GM10266 (cell line): ENCODE measurements around the gene FRAT1.

Experiments used
- DNase-seq: peaks from one replicate; pipeline ENCODE4 v3.0.0; 2012; ENCODE audit errors: extremely low spot score
- CTCF ChIP-seq: IDR thresholded peaks from 2 replicates; pipeline ENCODE4 v1.5.1; 2012; ENCODE audit warnings: mild to moderate bottlenecking, low read depth; ENCODE audit not compliant: control insufficient read depth, insufficient read depth; ENCODE audit errors: missing control alignments

The FRAT1 gene

GRCh38 chr10:97356318-97356914 lies 37.3 kb downstream of the FRAT1 start:
- no peak for DNase-seq
- TF ChIP-seq CTCF: no peak

- no peak for DNase-seq
- TF ChIP-seq CTCF: no peak
Observed at GRCh38 chr10:97356918-97357317, 37.8 kb downstream of the FRAT1 start.

GRCh38 chr10:97358349-97358748 lies 39.3 kb downstream of the FRAT1 start:
- DNase-seq: no peak
- no peak for TF ChIP-seq CTCF

DNA sequence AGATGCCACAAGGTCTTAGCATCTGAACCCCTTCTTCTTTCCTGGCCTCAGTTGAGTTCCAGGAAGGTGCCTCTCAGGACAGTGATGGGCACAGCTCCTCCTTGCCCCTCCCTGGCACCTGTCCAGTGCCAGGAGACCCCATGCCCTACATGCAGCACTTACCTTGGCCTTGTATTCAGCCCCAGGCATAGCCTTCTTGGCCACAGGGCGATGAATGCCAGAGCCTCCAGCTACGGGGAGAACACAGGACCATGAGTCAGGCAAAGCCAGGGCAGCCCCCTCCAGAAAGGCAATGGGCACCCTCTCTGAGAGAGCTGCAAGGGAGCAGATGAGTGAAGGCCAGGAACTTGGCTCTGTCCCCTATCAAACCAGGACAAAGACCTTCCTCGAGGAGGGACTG lies 39.7 kb downstream of the FRAT1 start:
- no peak for DNase-seq
- TF ChIP-seq CTCF: no peak

GRCh38 chr10:97360705-97361536 lies 41.9 kb downstream of the FRAT1 start:
- no peak for TF ChIP-seq CTCF
- no peak for DNase-seq

DNA sequence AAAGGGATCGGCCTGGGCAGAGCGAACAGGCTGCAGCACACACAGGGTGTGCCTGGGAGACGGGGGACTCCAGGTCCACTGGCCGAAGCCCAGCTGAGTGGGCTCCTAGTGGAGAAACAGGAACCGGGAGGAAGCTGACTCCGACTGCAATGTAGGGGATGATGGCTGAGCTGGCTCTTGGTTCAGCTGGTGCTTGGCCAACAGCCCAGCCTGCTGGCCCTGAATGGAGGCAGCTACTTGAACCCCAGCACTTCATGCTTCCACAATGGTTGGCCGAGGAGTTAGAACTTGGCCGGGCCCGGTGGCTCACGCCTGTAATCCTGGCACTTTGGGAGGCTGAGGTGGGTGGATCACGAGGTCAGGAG lies 42.4 kb downstream of the FRAT1 start:
- DNase-seq: no peak
- TF ChIP-seq CTCF: no peak
